OCI-M2 (cell line): ENCODE data around the gene TRIM54.

ENCODE experiments used
- DNase-seq: peaks from one replicate; lab custom pipeline; 2025; ENCODE audit not compliant: unreplicated experiment; lab: John Stamatoyannopoulos, UW

TRIM54 gene

GRCh38 chr2:27281855-27282559 is at the start of gene TRIM54:
Gene TRIM54, plus strand, starts transcription at chr2:27282429. Its CDS starts 303 bp downstream, at chr2:27282732.
- DNase-seq: no peak

DNA sequence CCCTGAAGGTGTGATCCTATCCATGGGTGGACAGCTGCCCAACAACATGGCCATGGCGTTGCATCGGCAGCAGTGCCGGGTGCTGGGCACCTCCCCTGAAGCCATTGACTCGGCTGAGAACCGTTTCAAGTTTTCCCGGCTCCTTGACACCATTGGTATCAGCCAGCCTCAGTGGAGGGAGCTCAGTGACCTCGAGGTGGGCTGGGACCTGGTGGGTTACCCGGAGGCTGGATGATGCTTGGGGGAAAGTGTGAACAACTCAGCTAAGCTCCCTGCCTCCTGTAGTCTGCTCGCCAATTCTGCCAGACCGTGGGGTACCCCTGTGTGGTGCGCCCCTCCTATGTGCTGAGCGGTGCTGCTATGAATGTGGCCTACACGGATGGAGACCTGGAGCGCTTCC is 48.9 kb upstream of the TRIM54 start:
- no peak for DNase-seq

GRCh38 chr2:27236136-27236535 is 46.1 kb upstream of the TRIM54 start:
- no peak for DNase-seq

DNA sequence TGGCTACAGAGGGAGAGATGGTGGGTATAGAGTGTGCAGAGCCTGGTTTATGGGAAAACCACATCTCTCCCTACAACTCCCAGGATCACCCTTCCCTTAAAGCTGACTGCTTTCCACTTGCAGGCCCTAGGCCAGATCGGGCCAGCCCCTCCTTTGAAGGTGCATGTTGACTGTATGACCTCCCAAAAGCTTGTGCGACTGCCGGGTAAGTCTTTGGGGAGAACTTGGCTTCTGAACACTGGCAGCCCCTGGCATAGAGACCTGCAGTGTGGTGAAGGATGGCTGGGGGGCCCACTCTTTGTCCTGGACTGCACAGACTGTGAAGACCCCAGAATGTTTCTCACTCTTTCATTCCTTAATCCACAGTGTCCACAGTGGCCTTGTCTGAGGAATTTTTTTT is 45.6 kb upstream of the TRIM54 start:
- DNase-seq: no peak

- no peak for DNase-seq
These were observed 44.8 kb upstream of the TRIM54 start for GRCh38 chr2:27237341-27237945.

- no peak for DNase-seq
These were observed 43.3 kb upstream of the TRIM54 start for GRCh38 chr2:27238976-27239375.

GRCh38 chr2:27240406-27240805 is 41.8 kb upstream of the TRIM54 start:
- no peak for DNase-seq

- no peak for DNase-seq
These were observed 40.2 kb upstream of the TRIM54 start for GRCh38 chr2:27241761-27242613.

- DNase-seq: no peak
These were observed 39.6 kb upstream of the TRIM54 start for GRCh38 chr2:27242614-27242951.

- DNase-seq: no peak
These were observed 38.7 kb upstream of the TRIM54 start for GRCh38 chr2:27243391-27244130.

GRCh38 chr2:27245116-27245515 is 37.1 kb upstream of the TRIM54 start:
- DNase-seq: no peak

DNA sequence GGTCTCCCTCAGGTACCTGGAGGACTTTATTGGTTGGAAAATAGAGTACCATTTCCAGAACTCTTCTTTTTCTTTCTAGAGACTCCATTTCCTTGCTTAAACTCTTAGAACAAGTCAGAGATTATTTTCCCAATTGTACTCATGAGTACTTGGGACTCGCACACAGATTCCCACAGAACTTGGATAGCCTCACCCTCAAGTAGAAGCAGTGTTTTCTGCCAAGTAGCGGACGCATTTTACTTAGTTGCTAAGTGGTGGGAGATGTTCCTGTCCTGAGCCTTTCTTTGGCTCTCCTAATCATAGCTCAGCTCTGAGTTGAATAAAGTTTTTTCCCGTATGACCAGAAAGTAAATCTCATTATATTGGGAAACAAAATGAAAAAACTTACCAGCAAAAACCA is 36.6 kb upstream of the TRIM54 start:
- DNase-seq: no peak

- DNase-seq: no peak
These were observed 34.3 kb upstream of the TRIM54 start for GRCh38 chr2:27247893-27248292.

GRCh38 chr2:27249159-27249890 is 32.9 kb upstream of the TRIM54 start:
- DNase-seq: no peak

DNA sequence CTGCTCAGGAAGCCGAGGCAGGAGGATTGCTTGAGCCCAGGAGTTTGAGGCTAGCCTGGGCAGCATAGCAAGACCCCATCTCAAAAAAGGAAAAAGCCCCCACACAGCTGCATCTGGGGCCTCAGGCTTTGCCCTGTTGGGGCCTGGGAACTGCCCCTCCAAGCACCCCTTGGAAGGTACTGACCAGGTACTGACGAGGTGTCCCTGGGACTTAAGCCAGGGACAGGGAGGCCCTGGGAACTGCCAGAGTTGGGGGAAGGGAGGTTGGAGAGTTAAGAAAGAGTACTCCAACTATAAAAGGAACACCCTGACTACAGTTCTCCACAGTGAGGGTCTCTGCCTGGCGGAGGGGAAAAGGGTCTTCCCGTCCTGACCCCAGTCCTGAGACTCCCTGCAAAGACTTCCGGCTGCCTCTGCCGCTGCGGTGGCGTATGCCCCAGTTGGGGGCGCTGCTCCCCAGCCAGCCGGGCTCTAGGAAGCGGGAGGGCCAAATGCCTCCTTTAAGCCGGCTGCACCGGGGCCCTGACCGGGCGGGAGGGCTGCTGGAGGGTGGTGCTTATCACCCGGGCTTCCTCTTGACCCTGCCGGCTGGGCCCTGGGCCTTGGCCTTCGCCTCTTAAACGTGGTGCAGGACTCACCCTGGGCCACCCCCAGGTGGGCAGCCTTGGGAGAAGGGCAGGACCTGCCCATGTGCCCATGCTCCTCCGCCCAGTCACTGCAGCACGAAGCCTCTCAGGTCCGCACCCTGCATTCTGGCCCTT is 32.2 kb upstream of the TRIM54 start:
- DNase-seq: no peak

GRCh38 chr2:27250652-27251379 is 31.4 kb upstream of the TRIM54 start:
- no peak for DNase-seq

DNA sequence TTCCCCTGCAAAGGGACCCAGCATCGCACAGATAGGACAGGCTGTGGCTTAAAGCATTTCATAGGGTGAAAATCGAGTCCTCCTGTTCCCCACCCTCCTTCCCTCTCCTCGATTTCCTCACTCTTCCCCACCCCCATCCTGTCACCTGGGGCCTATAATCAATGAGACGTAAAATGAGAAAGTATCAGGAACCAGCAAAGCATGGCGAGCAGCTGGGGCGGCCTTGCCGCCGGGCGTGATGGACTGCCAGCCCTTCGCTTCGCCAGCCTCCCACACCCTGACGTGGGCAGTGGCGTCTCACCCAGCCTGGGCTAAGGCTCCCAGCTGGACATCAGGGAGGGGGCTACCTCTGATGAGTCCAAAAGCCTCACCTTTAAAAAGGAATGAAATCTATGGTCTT is 30.5 kb upstream of the TRIM54 start:
- DNase-seq: no peak

GRCh38 chr2:27255187-27255586 is 27.0 kb upstream of the TRIM54 start:
- no peak for DNase-seq

GRCh38 chr2:27255660-27256059 is 26.6 kb upstream of the TRIM54 start:
- DNase-seq: no peak
